Right lobe of liver (tissue), 4 donors: Measurements from ENCODE around the gene POLN.

Experiments
- CTCF ChIP-seq, 4 donors: fragments of 200-600 bp in 3 of 4; fragments of 450-650 bp in 1 of 4; IDR thresholded peaks; one replicate each; pipeline versions ENCODE4 v1.5.1 to v1.8.0; 2016 to 2022; ENCODE audit warnings: antibody characterized with exemption in 4 of 4, mild to moderate bottlenecking in 2 of 4
- POLR2A ChIP-seq: fragments of 450-650 bp; IDR thresholded peaks from one replicate; pipeline ENCODE4 v1.6.1; 2017; ENCODE audit warnings: antibody characterized with exemption, mild to moderate bottlenecking
- donor health status: DM: no; HTN: no; CAD: no.
- donor health status: DM: no; HTN: no; CAD: no.
- donor health status: DM: no; HTN: yes; CAD: no.

GRCh38 chr4:2163311-2163821 is 78.6 kb downstream of the POLN start:
- TF ChIP-seq CTCF (IDR thresholded peaks at IDR 0.05) (no peak), POLR2A (no peak)
